ENCODE results near the gene SLC12A7.
"Not testable (repeated sequence)": the region's sequence is repeated elsewhere in the genome, so short reads cannot be mapped to it uniquely, and the experiment has no call there.

SLC12A7 gene

DNA sequence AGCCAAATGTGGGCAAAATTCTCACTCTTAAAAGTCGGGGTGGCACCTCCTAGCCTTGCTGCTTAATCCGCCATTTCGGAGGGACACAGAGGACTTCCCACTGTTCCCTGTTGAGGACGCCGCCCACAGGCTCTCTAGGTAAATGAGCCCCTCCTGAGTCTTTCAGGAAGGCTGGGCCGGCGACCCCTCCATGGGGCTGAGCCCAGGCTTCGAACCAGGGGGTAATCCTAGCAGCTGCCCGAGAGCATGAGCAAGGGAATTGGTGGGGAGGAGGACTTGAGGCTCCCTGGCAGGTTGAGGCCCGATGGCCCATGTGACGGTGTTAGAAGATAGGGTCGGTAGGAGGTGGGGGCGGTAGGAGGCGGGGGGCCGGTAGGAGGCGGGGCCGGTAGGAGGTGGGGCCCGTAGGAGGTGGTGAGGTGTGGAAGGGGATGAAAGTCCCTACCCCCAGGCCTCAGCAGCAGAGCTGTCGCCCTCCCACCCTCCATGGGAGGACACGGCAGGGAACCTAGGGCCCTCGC is 17.1 kb downstream of the SLC12A7 start:
- DNase-seq: no peak

DNA sequence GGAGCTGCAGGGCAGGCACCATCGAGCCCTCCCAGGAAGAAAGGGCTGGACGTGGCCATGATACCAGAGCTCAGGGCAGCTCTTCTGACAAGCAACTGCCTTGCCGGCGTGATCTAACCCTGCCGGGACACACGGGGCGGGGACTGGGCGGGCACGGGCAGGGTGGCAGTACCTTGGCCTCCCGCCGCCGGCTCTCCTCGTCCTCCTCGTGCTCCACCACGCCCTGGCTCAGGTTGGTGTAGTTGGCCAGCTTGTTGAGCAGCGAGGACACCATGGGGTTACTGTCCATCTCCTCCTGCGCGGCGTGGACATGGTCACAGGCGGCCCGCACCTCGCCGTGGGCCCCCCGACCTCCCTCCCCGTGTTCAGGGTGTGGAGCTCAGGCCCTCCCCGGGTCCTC is 18.5 kb downstream of the SLC12A7 start:
- no peak for DNase-seq

DNA sequence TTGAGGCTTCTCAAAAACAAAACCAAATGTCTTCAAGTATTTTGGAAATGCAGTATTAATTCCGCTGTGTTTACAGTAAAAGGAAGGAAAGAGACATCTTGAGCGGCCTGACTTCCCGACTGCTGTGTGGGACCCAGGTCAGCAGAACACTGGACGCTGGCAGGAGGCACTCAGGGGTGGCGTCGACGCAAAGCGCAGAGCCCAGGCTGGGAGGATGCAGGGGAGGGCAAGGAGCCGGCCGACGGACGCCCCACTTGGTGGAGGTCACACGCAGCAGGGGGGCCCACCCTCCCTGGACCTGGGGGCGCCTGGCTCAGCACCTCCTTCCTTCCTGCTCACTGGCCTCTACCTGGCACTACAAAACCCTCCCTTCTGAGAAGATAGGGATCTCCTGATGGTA is 19.7 kb downstream of the SLC12A7 start:
- DNase-seq: no peak

DNA sequence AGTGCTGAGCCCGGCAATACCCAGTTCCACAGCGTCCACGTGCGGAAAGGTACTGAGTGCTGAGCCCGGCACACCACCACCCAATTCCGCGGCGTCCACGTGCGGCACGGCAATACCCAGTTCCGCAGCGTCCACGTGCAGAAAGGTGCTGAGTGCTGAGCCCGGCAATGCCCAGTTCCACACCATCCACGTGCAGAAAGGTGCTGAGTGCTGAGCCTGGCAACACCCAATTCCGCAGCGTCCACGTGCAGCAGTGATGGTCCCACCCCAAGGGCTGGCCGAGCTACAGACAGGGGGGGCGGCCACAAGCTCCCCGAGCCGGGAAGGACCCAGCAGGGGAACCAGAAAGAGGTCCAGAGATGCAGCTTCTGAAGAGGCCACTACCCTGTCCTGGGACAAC is 20.2 kb downstream of the SLC12A7 start:
- DNase-seq: no peak

DNA sequence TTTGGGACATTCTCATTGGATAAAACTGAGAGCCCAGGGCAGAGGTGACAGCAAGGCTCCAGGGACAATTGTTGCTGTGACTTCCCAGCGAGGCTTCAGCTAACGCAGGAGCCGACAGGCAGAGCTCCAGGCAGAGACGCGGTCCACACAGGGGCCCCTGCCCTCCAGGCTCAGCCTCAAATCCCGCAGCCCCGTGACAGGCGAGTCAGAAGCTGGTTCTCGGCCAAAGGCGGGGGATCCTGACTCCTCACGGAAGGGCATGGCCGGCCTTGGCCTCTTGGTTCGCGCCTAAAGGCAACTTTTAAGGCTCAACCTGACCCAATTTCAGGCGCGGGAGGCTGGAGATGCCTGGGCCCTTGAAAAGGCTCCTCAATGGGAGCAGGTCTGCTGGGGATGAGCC is 21.3 kb downstream of the SLC12A7 start:
- no peak for DNase-seq

DNA sequence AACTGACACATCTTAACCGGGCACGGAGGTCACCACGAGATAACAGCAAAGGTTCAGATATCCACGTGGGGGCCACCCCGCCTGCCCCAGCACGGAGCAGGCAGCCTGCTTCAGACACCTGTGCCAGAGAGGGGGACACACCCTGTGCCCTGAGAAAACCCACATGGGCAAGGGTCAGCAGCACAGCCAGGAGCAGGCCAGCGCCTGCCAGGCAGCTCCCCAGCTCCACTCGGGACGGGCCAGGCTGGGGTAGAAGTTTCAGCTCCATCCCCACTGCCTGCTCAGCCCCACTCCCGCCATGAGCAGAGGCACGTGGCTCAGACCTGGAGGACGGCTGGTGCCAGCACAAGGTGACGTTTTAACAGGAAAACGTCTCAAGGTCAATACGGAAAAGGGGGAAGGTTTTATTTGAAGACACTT is 22.2 kb downstream of the SLC12A7 start:
- no peak for DNase-seq

DNA sequence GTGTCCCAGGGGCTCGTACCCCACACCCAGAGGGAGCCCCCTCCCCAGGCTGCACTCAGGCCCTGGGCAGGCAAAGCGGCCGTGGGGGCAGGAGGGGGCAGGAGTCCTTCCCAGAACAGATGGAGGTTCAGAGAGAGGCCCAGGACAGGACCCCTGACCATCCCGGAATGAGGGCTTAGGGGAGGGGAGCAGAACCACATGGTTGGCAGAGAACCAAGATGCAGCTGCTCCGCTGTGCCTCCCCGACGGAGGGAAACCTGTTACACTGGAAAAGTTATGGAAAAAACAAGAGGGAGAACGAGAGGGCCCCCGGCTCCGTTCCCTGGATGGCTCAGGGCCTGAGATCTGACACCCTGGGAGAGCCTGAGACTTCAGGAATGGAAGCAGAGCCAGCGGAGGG is 22.7 kb downstream of the SLC12A7 start:
- no peak for DNase-seq

DNA sequence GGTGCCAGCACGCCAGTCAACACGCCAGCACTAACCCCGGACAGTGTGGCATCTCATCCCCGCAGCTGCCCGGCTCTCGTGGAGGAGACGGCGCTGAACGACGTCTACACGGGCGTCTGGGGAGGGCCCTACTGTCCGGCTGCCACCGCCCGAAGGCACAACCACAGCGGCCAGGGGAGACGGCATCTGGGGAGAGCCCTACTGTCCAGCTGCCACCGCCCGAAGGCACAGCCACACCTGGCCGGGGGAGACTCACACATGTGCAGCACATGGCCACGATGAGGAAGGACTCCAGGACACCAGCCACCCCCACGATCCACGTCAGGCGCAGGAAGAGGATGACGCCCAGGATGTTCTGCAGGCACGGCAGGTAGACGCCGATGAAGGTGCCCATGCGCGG is 23.1 kb downstream of the SLC12A7 start:
- no peak for DNase-seq

DNA sequence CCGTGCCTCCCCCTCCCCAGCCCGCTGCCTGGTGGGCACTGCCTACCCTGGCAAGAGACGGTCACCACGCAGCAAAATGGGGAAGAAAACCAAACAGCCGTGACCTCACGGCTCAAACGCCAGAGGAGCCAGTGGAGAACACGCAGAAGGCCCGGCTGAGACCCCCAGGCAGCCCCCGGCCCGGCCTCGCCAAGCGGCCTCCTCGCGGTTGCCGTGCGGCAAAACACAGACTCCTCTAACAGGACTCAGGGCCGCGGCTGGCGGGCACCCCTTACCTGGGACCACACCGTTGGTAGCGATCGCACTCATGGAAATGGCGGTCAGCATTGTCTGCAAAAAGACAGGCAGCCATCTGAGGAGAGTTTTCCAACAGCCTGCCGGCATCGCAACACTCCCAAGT is 23.8 kb downstream of the SLC12A7 start:
- DNase-seq: no peak

DNA sequence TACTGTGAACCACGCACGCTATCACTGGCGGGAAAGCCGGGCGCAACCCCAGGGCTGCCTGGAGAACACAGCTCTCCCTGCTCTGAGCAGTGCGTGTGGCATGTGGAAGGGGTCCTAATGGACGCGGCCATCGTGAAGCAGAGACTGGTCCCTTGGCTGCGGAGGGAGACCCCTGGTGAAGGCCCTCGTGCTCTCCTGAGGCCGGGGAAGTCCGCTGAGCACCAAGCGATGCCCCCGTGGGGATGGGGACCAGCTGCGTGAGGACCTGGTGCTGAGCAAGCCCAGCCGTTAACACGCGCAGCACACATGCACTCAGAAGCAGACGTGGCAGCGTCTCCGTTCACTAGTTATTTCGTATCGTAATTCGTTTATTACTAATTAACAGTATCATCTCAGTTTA is 24.4 kb downstream of the SLC12A7 start:
- no peak for DNase-seq

DNA sequence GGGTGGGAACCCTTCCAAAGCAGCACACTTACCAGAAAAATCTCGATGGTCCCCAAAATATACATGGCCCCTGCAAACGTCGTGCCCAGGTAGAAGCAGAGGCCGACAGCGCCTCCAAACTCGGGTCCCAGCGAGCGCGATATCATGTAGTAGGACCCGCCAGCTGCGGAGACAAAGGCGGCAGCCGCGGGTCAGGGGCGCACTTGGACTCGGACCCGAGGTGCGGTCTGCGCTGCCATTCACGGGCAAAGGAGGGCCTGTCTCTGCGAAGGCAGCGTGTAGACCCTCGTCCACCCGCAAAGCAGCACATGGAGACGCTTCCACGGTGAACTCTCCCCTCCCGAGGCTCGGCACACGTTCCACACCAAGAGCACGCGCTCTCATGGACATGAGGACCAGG is 25.0 kb downstream of the SLC12A7 start:
- no peak for DNase-seq

DNA sequence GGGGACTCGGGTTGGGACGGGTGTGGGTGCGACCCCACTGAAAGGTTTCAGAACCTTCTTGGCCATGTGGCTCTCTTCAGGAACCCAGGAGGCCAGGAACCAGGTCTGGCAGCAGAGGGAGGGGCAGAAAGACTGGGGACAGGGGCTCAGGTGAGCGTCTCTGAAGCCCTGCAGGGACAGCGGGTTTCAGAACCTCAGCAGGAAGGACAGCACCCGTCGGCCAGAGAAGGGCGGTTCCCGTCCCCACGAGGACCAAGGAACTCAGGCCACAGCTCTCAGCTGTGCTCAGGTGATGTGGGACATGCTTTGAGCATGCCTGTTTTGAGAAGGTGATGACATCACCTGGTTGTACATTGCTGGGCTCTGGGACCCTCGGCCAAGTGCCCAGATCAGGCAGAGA is 25.7 kb downstream of the SLC12A7 start:
- no peak for DNase-seq

DNA sequence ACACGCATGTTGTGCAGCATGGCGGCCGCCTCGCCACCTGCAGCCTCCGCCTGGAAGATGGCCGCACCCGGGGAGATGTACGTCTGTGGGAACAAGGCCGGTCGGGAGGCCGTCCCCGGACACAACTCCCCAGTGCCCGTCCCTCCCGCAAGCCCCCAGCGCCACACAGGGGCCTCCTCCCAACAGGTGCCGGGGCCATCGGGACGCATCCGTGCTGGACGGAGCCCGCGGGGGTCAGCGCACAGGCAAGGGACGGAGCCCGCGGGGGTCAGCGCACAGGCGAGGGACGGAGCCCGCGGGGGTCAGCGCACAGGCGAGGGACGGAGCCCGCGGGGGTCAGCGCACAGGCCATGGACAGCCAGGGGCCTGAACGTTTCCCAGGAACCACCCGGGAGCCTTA is 26.5 kb downstream of the SLC12A7 start:
- no peak for DNase-seq

DNA sequence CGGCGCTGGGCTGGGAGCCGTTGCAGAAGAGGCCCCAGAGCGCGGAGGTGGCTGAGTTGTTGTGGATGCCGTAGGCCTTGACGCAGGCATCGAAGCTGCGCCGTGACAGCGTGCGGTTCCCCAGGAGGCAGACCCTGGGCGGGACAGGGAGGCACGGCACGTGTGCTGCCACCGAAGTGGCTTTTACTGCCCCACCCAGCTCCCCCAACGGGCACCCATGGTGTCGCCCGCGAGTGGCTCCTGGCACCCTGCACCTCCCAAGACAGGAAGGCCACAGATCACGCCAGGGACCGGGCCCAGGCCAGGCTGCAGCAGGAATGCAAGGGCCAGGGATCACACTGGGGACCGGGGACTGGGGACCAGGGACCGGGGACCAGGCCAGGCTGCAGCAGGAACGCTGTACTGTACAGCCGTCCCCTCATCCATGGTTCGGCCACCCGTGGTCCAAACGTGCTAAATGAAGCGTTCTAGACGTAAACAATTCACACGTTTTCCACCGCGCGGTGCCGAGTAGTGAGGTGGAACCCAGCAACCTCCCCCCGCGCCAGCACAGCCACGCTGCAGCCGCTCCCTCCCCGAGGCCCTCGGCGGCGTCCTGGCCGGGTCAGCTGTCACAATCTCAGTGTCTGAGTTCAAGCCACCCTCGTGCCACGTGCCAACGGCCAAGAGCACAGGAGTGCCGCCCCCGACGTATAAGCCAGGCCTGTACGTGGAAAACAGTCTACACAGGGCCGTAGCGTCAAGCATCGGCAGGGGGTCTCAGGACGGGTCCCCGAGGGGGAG is 27.8 kb downstream of the SLC12A7 start:
- DNase-seq: no peak

DNA sequence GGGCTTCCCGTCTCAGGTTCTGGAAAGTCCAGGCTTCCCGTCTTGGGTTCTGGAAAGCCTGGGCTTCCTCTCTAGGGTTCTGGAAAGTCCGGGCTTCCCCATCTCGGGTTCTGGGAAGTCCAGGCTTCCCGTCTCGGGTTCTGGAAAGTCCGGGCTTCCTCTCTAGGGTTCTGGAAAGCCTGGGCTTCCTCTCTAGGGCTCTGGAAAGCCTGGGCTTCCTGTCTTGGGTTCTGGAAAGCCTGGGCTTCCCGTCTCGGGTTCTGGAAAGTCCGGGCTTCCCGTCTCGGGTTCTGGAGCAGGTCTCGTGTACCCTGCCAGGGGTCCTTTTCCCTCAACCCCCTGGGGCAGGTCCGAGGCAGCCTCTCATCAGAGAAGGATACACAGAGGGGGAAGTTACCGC is 28.8 kb downstream of the SLC12A7 start:
- DNase-seq: not testable (repeated sequence)

DNA sequence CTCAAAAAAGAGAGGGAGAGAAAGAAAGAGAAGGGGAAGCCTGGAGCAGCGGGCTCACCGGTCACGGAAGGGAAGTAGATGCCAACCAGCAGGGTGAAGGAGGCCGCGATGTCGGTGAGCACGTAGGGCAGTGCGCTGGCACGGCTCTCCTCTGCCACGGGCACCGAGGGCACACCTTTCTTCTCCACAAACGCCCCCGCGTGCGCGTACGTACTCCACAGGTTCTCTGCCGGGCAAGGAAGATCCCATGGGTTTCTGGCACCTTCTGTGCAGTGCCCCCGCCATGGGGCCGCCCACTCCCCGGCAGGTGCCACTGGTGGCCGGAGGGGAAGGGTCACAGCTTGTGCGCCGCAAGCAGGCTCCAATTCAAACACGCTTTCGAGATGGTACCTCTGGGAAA is 30.3 kb downstream of the SLC12A7 start:
- no peak for DNase-seq

DNA sequence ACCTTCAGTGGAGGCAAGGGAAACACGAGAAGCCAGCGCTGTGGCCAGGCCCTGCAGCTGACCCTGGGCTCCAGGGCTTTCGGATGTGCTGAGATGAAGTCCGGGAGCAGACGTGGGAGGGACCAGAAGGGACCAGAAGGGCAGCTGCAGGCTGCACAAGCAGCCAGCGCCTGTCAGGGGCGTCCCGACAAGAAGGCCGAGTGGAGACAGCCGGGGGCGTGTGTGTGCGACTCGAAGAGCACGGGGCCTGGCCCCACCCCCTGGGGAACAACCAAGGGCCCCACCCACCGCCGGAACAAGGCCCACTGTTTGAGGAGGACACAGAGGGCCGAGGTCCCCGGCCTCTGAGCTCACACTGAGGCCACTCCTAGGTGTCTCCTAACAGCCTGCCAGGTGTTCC is 31.4 kb downstream of the SLC12A7 start:
- no peak for DNase-seq

DNA sequence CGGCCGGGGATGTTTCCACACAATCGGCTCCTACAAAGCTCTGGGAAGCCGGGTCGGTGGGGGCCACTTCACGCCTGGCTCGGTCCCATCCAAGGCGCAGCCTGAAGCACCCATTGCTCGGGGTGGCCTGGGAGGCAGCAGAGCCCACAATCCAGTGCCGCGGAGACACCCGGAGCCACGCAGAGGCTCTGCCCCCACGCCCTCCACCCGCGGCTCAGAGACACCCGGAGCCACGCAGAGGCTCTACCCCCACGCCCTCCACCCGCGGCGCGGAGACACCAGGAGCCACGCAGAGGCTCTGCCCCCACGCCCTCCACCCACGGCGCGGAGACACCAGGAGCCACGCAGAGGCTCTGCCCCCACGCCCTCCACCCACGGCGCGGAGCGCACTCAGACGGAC is 31.9 kb downstream of the SLC12A7 start:
- no peak for DNase-seq

DNA sequence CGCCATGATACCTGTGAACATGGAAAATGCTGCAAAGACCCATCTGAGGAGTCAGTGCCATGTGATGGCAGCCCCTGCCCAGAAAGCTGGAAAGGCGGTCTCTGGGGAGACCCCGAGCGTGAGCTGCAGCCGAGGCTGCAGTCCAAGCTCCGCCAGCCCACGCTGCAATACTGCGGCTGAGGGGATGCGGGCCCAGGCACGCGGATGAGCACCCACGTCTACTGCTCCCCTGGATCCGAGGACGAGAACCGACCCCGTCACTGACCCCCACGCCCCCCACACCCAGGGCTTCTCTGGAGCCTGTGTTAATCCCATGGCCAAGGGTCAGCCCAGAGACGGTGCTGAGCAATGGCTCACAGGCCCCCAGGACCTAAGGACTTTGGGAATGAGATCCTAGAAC is 32.4 kb downstream of the SLC12A7 start:
- no peak for DNase-seq

DNA sequence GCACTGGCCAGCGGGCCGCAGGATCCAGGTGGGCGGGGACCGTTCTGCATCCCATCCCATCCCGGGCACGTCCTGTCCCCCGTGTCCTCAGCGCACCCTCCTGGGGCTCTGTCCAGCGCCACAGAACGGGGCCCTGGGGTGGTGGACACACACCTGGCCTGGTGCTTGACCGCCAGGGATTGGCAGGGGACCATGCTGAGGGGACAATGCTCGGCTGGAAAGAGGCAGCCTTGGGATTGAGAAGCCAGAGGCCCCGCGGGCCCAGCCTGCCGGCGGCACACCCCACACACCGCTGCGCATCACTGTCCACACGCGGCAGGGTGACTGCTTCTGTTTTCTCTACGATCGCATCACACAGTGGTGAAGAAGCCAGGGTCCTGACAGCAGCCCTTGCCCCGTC is 33.0 kb downstream of the SLC12A7 start:
- no peak for DNase-seq

DNA sequence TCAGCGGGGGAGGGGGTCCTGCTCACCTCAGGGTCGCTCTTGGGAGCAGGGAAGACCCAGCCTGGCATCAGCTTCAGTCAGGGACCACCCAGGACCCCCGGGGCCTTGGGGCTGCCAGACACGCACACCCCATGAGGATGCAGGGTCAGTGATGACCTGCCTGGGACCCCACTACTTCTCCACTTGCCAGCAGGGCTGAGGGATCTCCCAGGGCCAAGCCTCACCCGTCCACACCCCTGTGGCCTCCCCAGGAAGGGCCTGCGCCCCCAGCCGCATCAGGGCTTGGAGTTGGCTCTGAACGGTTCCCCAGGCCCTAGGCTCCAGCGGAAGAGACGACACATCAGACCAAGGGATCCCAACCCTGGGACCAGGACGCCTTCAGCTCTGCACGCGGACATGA is 33.7 kb downstream of the SLC12A7 start:
- no peak for DNase-seq

DNA sequence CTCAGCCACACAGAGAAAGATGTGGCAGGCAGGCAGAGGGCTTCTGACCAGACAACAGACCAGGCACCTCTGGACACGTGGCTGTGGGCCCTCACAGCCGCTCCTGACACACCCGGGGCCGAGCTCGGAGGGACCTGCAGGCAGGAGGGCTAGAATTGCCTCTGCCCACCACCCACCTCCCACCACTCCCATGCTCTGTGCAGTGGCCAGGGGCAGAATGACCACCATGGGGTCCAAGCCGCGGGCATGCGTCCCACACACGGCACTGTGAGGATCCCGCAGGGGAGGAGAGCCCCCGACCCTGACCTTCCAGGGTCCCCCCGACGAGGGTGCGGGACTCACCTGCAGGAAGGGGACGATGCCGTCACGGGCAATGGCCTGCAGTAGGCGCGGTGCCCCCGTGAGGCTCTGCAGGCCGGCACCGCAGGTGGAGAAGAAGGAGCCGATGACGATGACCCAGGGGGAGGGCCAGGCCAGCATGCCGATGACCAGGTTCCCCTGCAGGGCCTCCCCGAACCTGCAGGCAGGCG is 34.3 kb downstream of the SLC12A7 start:
- no peak for DNase-seq

DNA sequence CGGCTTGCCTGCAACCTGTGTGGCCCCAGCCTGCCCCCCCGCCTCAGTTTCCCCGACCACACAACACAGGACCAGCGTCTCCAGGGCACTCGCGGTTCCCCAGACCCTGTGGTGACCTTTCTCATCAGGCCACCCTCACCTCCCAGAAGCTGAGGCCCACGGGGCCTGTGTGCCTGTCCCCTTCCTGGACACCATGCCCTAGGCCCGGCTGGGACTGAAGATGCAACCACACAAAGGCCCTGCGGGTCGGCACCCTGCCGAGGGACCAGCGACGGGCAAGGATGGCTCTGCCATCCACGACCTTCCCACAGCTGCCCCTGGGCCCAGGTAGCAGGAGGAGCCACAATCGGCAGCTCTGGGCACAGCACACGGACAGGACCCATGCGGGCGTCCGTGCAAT is 34.8 kb downstream of the SLC12A7 start:
- DNase-seq: no peak

DNA sequence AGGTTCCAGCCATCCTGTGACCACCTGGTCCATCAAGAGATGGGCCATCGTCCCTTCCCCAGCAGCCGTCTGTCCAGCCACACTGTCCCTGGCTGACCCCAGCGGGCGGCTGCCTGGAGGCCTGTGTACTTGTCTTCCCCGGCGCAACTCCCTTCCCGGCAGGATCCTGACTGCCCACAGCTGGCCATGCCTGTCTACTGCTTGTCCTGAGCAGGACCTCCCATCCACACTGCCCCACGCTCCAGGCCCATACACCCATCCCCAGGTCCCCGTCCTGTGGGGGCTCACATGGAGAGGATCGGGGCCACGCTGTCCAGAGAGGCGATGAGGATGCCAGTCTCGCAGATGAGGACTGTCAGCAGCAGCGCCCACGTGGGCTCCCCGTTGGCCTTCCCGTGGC is 35.5 kb downstream of the SLC12A7 start:
- DNase-seq: no peak

DNA sequence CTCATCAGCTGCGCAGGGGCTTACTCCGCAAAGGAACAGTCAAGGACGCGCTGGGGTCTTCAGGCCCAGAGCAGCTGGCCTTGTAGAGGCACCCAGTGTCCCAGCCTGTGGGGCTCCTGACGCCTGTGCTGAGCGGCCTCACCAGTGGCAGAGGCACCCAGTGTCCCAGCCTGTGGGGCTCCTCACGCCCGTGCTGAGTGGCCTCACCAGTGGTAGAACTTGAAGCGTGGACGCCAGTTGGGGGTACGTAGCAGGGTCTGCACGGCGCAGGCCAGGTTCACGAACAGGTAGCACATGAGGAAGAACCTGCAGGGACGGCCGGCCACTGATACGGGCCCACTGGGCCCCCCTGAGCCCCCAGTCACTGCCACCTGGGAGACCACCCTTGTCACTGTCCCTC is 35.9 kb downstream of the SLC12A7 start:
- no peak for DNase-seq

Measured in activated CD4-positive, CD25-positive, alpha-beta regulatory T cell treated with anti-CD3 and anti-CD28 coated beads, Interleukin-2, amount 50 U/mL, for 72 hours (primary cell).